ENCODE measurements around the gene FIGNL1. TPM values are rescaled to one million over a fixed set of nuclear protein-coding genes. Genes with fewer than 3 reads are reported as not detected.

Gene FIGNL1
- total RNA-seq, 1 experiment from 2014 or later, result 6.4 TPM

- no peak for TF ChIP-seq AR (CRISPR knock-in tag; IDR thresholded peaks at IDR 0.05)
- TF ChIP-seq JUN (CRISPR knock-in tag; IDR thresholded peaks at IDR 0.05), result no peak
- peak; percentile 72; the same call in 1 of the 2 replicates for TF ChIP-seq CREM (CRISPR knock-in tag; IDR thresholded peaks at IDR 0.05)
- no peak for TF ChIP-seq AFF4 (CRISPR knock-in tag; IDR thresholded peaks at IDR 0.05; ENCODE audit: borderline replicate concordance)
- TF ChIP-seq SP1 (CRISPR knock-in tag; conservative IDR thresholded peaks at IDR 0.05), result 0 out of 2 replicates have a peak, but pooled peaks have one; percentile 24
- no peak for TF ChIP-seq MXD4 (CRISPR knock-in tag; IDR thresholded peaks at IDR 0.05; ENCODE audit: borderline replicate concordance)
These were observed 17.9 kb upstream of the FIGNL1 start (continued) for GRCh38 chr7:50467817-50468610.

DNA sequence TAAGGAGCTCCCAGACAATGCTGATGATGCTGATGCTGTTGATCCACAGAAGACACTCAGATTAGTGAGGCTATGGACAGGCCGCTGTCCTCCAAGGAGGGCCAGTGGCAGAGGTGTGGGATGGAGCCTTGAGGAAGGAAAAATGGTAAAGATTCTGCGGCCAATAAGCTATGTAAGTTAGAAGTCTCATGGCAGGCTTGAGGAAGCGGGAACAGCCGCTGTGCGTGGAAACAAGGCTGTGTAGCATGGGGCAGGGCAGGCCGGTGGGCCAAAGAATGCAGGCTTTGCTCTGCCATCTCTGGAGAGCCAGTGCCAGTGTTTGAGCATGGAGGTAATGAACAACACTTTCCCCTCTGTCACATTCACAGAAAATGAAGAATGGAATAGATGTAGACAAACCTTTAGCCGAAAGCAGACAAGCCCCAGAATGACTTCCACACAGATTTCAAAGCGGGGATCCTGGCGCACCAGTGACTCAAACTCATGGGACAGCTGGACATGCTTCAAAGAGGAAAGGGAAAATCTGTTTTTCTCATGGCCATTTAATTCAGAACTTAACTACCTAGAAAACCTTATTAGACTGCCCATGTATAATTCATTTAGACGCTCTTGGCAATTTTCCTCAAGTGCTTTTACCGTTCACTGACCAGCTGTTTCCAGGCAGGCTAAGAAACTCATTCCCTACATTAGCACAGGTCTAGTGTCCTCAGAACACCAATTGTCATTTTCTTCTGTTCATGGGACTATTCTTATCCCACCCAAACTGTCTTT, 16.9 kb upstream of the FIGNL1 start:
- Mint-ChIP-seq H3K4me3 (no peak overlapping the region), H3K36me3 (no peaks in the 10 kb centered on the region), H3K9me3 (no peaks in the 10 kb centered on the region), H3K27me3 (ENCODE audit: low read depth) (peaks cover 28% of the 10 kb centered on the region), H3K4me1 (0 out of 2 replicates have a peak, but pooled peaks cover 5% of the 10 kb centered on the region), H3K27ac (no peak overlapping the region)
- ChIA-PET CTCF (interaction anchor here (0.5 to 2.4 kb wide), 13 partner anchors 13 to 696 kb away, joined by 3 to 12 read pairs (median 5); no protein-coding TSS in a partner anchor), POLR2A (no interaction called here)
- ATAC-seq (no peak), DNase-seq (ENCODE audit: low spot score) (no peak)
- no peak for TF ChIP-seq MYBL2 (CRISPR knock-in tag; IDR thresholded peaks at IDR 0.05)
- TF ChIP-seq NFYB (CRISPR knock-in tag; conservative IDR thresholded peaks at IDR 0.05; ENCODE audit: low read depth), result no peak
- TF ChIP-seq EMX1 (CRISPR knock-in tag; IDR thresholded peaks at IDR 0.05), result no peak
- no peak for TF ChIP-seq ZNF219 (CRISPR knock-in tag; IDR thresholded peaks at IDR 0.05; ENCODE audit: borderline replicate concordance)
- TF ChIP-seq PREB (CRISPR knock-in tag; IDR thresholded peaks at IDR 0.05; ENCODE audit: borderline replicate concordance), result no peak
- TF ChIP-seq E2F5 (CRISPR knock-in tag; IDR thresholded peaks at IDR 0.05), result no peak
- no peak for TF ChIP-seq IRF1 (CRISPR knock-in tag; IDR thresholded peaks at IDR 0.05)

All from WTC11 (cell line).